ENCODE data around the gene ZSWIM8.

DNA sequence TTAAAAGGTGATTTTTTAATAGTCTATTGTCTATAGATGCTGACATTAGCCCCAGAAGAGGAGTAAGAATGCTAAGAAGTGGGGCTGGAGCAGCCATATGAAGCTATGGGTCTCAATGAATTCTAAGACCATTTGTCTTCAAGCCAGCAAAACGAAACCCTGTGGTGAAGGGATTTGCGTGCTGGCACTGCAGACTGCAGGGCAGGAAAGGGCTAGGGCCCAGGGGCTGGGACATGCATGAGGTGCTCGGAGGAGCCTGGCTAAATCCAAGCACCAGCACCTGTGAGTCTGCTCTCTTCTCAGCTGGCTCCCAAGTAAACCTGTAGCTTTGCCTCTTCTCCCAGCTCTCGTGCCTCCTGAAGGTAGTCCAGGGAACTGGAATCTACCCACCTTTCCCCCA is 27.3 kb downstream of the ZSWIM8 start:
- TF ChIP-seq, protein P1, sequence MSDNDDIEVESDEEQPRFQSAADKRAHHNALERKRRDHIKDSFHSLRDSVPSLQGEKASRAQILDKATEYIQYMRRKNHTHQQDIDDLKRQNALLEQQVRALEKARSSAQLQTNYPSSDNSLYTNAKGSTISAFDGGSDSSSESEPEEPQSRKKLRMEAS (IDR thresholded peaks at IDR 0.05), result no peak
- TF ChIP-seq RAD21 (IDR thresholded peaks at IDR 0.05; ENCODE audit: low read depth) (no peak), TAF1 (IDR thresholded peaks at IDR 0.05; ENCODE audit: low read depth) (no peak), EP300 (IDR thresholded peaks at IDR 0.05; ENCODE audit: borderline replicate concordance) (no peak)
- TF ChIP-seq, protein P2, sequence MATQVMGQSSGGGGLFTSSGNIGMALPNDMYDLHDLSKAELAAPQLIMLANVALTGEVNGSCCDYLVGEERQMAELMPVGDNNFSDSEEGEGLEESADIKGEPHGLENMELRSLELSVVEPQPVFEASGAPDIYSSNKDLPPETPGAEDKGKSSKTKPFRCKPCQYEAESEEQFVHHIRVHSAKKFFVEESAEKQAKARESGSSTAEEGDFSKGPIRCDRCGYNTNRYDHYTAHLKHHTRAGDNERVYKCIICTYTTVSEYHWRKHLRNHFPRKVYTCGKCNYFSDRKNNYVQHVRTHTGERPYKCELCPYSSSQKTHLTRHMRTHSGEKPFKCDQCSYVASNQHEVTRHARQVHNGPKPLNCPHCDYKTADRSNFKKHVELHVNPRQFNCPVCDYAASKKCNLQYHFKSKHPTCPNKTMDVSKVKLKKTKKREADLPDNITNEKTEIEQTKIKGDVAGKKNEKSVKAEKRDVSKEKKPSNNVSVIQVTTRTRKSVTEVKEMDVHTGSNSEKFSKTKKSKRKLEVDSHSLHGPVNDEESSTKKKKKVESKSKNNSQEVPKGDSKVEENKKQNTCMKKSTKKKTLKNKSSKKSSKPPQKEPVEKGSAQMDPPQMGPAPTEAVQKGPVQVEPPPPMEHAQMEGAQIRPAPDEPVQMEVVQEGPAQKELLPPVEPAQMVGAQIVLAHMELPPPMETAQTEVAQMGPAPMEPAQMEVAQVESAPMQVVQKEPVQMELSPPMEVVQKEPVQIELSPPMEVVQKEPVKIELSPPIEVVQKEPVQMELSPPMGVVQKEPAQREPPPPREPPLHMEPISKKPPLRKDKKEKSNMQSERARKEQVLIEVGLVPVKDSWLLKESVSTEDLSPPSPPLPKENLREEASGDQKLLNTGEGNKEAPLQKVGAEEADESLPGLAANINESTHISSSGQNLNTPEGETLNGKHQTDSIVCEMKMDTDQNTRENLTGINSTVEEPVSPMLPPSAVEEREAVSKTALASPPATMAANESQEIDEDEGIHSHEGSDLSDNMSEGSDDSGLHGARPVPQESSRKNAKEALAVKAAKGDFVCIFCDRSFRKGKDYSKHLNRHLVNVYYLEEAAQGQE (IDR thresholded peaks at IDR 0.05; ENCODE audit: low read depth), result no peak
